Calu3 (cell line): Measurements from ENCODE around the gene LTK. TPM values are rescaled to one million over a fixed set of nuclear protein-coding genes. Genes with fewer than 3 reads are reported as not detected.

Experiments
- BruUV-seq: library from RNA; stranded (reverse); fragments of 400-500 nt; replicated peaks from 2 replicates; lab custom pipeline; 2021; lab: Mats Ljungman, UMichigan
- CTCF ChIA-PET: fragments of 300-600 bp; sonication (Branson Sonifier 250); formaldehyde crosslinking; loops from one replicate; lab custom pipeline; 2022; ENCODE audit warnings: antibody characterized with exemption; lab: Charles Lee
- DNase-seq: peaks from one replicate; pipeline ENCODE4 v3.0.0; 2022
- H3K27ac Mint-ChIP-seq: one replicate; pipeline ENCODE4 v1.8.0; 2022; ENCODE audit warnings: mixed read lengths; ENCODE audit not compliant: unreplicated experiment
- H3K27me3 Mint-ChIP-seq: one replicate; pipeline ENCODE4 v1.8.0; 2022; ENCODE audit warnings: mixed read lengths; ENCODE audit not compliant: unreplicated experiment
- H3K36me3 Mint-ChIP-seq: one replicate; pipeline ENCODE4 v1.8.0; 2022; ENCODE audit warnings: mild to moderate bottlenecking, moderate library complexity, mixed read lengths; ENCODE audit not compliant: insufficient read depth, unreplicated experiment
- H3K4me1 Mint-ChIP-seq: one replicate; pipeline ENCODE4 v1.8.0; 2022; ENCODE audit warnings: mild to moderate bottlenecking, low read depth, mixed read lengths; ENCODE audit not compliant: unreplicated experiment
- H3K4me3 Mint-ChIP-seq: one replicate; pipeline ENCODE4 v1.8.0; 2022; ENCODE audit warnings: mild to moderate bottlenecking, low read depth, moderate library complexity, mixed read lengths; ENCODE audit not compliant: unreplicated experiment
- H3K9me3 Mint-ChIP-seq: one replicate; pipeline ENCODE4 v1.8.0; 2022; ENCODE audit warnings: low read depth, mixed read lengths; ENCODE audit not compliant: unreplicated experiment
- intact Hi-C: fragments of 100-400 bp; cut with micrococcal nuclease; formaldehyde crosslinking; loops from one replicate; pipeline ENCODE4 v1.10.0; 2022; ENCODE audit not compliant: unreplicated experiment
- total RNA-seq: library from RNA; stranded (reverse); gene quantifications from 2 replicates; pipeline ENCODE4 v1.2.3, GENCODE V29; 2022
- TF ChIP-seq, protein P1 (sequence below): fragments of 200-600 bp; IDR thresholded peaks from one replicate; pipeline ENCODE4 v1.8.0; 2022; ENCODE audit warnings: antibody characterized with exemption; ENCODE audit not compliant: unreplicated experiment

The LTK gene
- total RNA-seq, 1 experiment from 2014 or later: 0.24 TPM

DNA sequence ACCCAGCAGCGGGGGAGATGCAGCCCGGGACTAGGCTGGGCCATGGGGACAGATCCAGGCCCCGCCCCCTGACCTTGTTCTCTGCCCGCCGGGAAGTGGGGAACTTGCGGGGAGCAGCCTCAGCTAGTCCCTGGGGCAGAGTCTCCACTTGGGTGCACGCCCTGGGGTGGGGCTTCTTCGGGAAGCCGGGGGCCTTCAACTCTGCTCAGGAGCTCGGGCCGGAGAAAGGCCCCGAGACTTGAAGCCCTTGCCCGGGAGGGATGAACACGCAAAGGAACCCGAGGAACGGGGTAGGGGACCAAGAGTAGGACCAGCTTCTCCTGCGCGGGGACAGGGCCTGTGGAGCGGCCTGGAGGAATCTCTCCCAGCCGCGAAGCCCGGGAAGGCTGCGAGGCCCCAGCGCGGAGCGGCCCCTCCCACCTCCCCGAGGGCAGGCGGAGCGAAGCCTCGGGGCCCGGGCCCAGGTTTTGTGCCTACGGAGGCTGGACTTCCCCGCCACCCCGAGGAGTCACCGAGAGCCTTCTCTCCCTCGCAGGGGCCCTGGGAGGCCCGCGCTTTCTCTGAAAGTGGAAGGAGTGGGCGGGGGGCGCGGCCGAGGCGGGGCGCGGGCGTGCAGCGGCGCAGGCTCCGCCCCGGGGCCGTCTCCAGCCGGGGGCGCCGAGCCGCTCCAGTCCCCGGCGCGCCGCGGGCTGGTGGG lies 20.3 kb downstream of the LTK start, which contains the start of gene ITPKA:
ITPKA (plus strand) TSS at position 670 of the 697 bp plus-strand sequence. CDS start 54 bp downstream, outside the sequence.
- H3K27me3 Mint-ChIP-seq: peaks cover 12% of the 10 kb centered on the region
- peak within 1 kb of the TSS; percentile 70 for H3K4me3 Mint-ChIP-seq
- H3K9me3 Mint-ChIP-seq: no peaks in the 10 kb centered on the region
- H3K36me3 Mint-ChIP-seq: peaks cover 8% of the 10 kb centered on the region
- intact Hi-C loops: no loop called here
- TF ChIP-seq, protein P1, sequence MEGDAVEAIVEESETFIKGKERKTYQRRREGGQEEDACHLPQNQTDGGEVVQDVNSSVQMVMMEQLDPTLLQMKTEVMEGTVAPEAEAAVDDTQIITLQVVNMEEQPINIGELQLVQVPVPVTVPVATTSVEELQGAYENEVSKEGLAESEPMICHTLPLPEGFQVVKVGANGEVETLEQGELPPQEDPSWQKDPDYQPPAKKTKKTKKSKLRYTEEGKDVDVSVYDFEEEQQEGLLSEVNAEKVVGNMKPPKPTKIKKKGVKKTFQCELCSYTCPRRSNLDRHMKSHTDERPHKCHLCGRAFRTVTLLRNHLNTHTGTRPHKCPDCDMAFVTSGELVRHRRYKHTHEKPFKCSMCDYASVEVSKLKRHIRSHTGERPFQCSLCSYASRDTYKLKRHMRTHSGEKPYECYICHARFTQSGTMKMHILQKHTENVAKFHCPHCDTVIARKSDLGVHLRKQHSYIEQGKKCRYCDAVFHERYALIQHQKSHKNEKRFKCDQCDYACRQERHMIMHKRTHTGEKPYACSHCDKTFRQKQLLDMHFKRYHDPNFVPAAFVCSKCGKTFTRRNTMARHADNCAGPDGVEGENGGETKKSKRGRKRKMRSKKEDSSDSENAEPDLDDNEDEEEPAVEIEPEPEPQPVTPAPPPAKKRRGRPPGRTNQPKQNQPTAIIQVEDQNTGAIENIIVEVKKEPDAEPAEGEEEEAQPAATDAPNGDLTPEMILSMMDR: no peak
- H3K4me1 Mint-ChIP-seq: peaks cover 8% of the 10 kb centered on the region
- BruUV-seq: no TSS peak
- DNase-seq: peak; percentile 48
- CTCF ChIA-PET: interaction anchor here (0.6 kb wide), 1 partner anchor 963 kb away, joined by 5 read pairs; no protein-coding TSS in a partner anchor
- H3K27ac Mint-ChIP-seq: no peak within 1 kb of the TSS

DNA sequence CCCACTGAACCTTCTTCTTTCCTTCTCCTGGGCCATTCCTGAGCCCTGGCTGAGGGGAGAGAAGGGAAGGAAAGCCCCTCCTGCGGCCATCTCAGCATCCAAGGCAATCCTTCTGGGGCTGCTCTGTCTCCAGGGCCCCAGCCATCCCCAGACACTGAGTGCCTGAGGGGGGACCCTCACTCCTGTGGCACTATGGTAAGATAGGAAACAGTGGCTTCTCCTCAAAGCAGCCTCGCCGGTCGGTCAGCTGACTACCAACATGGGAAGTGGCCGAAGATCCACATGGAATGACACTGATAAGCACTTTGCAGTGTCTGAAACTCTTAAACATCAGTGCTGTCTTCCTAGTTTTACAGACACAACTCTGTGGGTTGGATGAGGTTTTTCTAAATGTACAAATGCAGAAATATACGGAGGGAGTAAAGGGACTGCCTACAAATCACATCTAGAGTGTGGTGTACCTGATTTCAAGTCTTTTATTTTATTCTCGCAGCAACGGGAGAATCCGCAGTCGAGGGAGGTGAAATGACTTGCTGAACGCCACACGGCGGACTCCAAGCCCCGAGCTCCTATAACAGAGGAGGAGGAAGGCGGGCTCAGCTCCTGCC lies 20.9 kb downstream of the LTK start:
- peaks cover 12% of the 10 kb centered on the region for H3K27me3 Mint-ChIP-seq
- intact Hi-C loops: no loop called here
- H3K4me3 Mint-ChIP-seq: peak overlapping the region; percentile 70
- H3K9me3 Mint-ChIP-seq: no peaks in the 10 kb centered on the region
- BruUV-seq: no TSS peak
- no peak overlapping the region for H3K27ac Mint-ChIP-seq
- peaks cover 8% of the 10 kb centered on the region for H3K4me1 Mint-ChIP-seq
- CTCF ChIA-PET: interaction anchor here (0.6 kb wide), 1 partner anchor 964 kb away, joined by 5 read pairs; no protein-coding TSS in a partner anchor
- DNase-seq: no peak
- TF ChIP-seq, protein P1: no peak
- H3K36me3 Mint-ChIP-seq: peaks cover 8% of the 10 kb centered on the region

DNA sequence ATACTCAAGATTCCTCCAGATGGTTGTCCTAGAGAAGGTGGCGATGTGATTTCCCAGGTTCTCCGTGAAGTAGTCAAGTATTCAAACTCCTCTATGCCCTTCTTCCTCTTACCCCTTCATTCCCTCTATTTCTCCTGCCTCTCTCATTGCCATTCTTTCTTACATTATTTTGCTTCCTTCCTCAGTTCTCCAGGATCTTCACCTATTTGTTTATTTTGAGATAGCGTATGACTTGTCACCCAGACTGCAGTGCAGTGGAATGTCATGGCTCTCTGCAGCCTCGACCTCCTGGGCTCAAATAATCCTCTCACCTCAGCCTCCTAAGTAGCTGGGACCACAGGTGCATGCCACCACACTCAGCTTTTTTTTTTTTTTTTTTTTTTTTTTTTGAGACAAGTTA lies 21.7 kb downstream of the LTK start:
- CTCF ChIA-PET: no interaction called here
- Mint-ChIP-seq H3K27me3 (peaks cover 12% of the 10 kb centered on the region), H3K9me3 (no peaks in the 10 kb centered on the region), H3K36me3 (peaks cover 8% of the 10 kb centered on the region), H3K4me1 (peaks cover 8% of the 10 kb centered on the region), H3K4me3 (no peak overlapping the region), H3K27ac (no peak overlapping the region)
- no TSS peak for BruUV-seq
- TF ChIP-seq, protein P1: no peak
- intact Hi-C loops: no loop called here
- DNase-seq: no peak

DNA sequence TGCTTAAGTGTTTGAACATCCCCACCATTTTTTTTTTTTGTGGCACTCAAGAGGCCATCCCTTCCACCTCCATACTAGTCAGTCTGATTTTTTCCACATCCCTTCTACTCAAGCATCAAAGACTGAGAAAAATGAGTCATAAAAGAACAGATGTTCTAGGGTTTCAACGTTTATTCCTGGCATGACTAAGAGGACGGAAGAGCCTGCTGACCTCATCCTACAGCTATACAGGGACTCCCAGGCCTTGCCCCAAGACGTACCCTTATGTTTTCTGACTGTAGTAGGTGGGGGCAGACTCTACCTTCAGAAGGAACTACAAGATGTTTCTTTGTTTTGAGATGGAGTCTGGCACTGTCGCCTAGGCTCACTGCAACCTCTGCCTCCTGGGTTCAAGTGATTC lies 23.3 kb downstream of the LTK start:
- Mint-ChIP-seq H3K4me1 (peaks cover 8% of the 10 kb centered on the region), H3K36me3 (peaks cover 8% of the 10 kb centered on the region), H3K27me3 (peaks cover 12% of the 10 kb centered on the region), H3K4me3 (no peak overlapping the region), H3K9me3 (no peaks in the 10 kb centered on the region), H3K27ac (no peak overlapping the region)
- CTCF ChIA-PET: interaction anchor here (0.7 kb wide), 1 partner anchor 1150 kb away, joined by 4 read pairs; no protein-coding TSS in a partner anchor
- intact Hi-C loops: no loop called here
- no TSS peak for BruUV-seq
- no peak for DNase-seq
- TF ChIP-seq, protein P1: no peak
